GM12878 (cell line): Measurements from ENCODE around the gene EDEM3. TPM values are rescaled to one million over a fixed set of nuclear protein-coding genes. Genes with fewer than 3 reads are reported as not detected.

ENCODE experiments used
- ATAC-seq: fragments of 200-7000 bp; cut with Tn5 transposase; 3 replicates; pipeline ENCODE4 v1.9.1; 2020; ENCODE audit warnings: mild to moderate bottlenecking, moderate library complexity
- BruUV-seq: library from RNA; stranded (reverse); fragments of 400-500 nt; replicated peaks from 2 replicates; lab custom pipeline; 2021; lab: Mats Ljungman, UMichigan
- CTCF ChIA-PET: fragments of 300-600 bp; sonication (Branson Sonifier 250); formaldehyde crosslinking; extraction: SDS; loops from one replicate; lab custom pipeline; 2021; ENCODE audit warnings: inconsistent platforms; lab: Yijun Ruan, JAX
- POLR2A ChIA-PET: fragments of 350-600 bp; formaldehyde crosslinking; extraction: SDS; loops from one replicate; lab custom pipeline; 2021; ENCODE audit warnings: inconsistent platforms; lab: Charles Lee
- RAD21 ChIA-PET: fragments of 300-600 bp; sonication (Branson Sonifier 250); formaldehyde crosslinking; loops from one replicate; lab custom pipeline; 2023; ENCODE audit warnings: antibody characterized with exemption; ENCODE audit not compliant: unreplicated experiment; lab: Charles Lee
- SMC1A ChIA-PET: fragments of 300-600 bp; sonication (Branson Sonifier 250); formaldehyde crosslinking; loops from one replicate; lab custom pipeline; 2023; ENCODE audit not compliant: unreplicated experiment, uncharacterized antibody; lab: Charles Lee
- DNase-seq: peaks from one replicate; pipeline ENCODE4 v3.0.0-alpha.2; 2011; ENCODE audit warnings: low read depth, low spot score
- FAIRE-seq: peaks from 3 replicates; lab custom pipeline; 2011; peaks lifted over from hg19 to GRCh38; lab: Jason Lieb, UNC
- H2AFZ ChIP-seq: 2 replicates; pipeline ENCODE4 v1.6.0; 2011; ENCODE audit warnings: low read depth, low read length, control low read depth; ENCODE audit not compliant: control insufficient read depth
- H3K27ac ChIP-seq: 2 replicates; pipeline ENCODE4 v1.5.1; 2011; ENCODE audit warnings: control low read depth; ENCODE audit not compliant: control insufficient read depth, insufficient read depth
- H3K27me3 ChIP-seq, 2 experiments: replicated peaks in 1 of 2; 2 replicates each; pipeline versions ENCODE4 v1.6.0 to v1.6.1; 2011; ENCODE audit warnings: low read length in 1 of 2; ENCODE audit not compliant: control insufficient read depth in 2 of 2, insufficient read depth in 2 of 2
- H3K36me3 ChIP-seq, 2 experiments: 2 replicates each; pipeline ENCODE4 v1.5.1; 2011; ENCODE audit warnings: low read length in 1 of 2; ENCODE audit not compliant: control insufficient read depth in 2 of 2, insufficient read depth in 2 of 2
- H3K4me1 ChIP-seq: 2 replicates; pipeline ENCODE4 v1.6.1; 2011; ENCODE audit warnings: mild to moderate bottlenecking, low read length, moderate library complexity, mixed read lengths; ENCODE audit not compliant: control insufficient read depth, insufficient read depth
- H3K4me2 ChIP-seq: 2 replicates; pipeline ENCODE4 v1.6.0; 2011; ENCODE audit warnings: control low read depth; ENCODE audit not compliant: control insufficient read depth, insufficient read depth
- H3K4me3 ChIP-seq: fragments of 200-600 bp; sonication (generic); 2 replicates; pipeline ENCODE4 v1.5.1; 2016
- H3K79me2 ChIP-seq: 2 replicates; pipeline ENCODE4 v1.6.0; 2011; ENCODE audit warnings: low read length; ENCODE audit not compliant: control insufficient read depth, insufficient read depth
- H3K9ac ChIP-seq: 2 replicates; pipeline ENCODE4 v1.8.0; 2011; ENCODE audit warnings: low read length, control low read depth, mixed read lengths; ENCODE audit not compliant: control insufficient read depth, insufficient read depth
- H3K9me3 ChIP-seq: replicated peaks from 3 replicates; pipeline ENCODE4 v1.5.1; 2011; ENCODE audit warnings: mild to moderate bottlenecking, low read length; ENCODE audit not compliant: control insufficient read depth, insufficient read depth
- H4K20me1 ChIP-seq: 2 replicates; pipeline ENCODE4 v1.6.0; 2011; ENCODE audit not compliant: control insufficient read depth, insufficient read depth
- ATF7 ChIP-seq: fragments of 450-650 bp; IDR thresholded peaks from 2 replicates; pipeline ENCODE4 v1.6.1; 2016; ENCODE audit warnings: low read depth, mild to moderate bottlenecking
- CBX5 ChIP-seq: sonication (generic); IDR thresholded peaks from 2 replicates; pipeline ENCODE4 v1.6.1; 2016; ENCODE audit warnings: low read depth, moderate library complexity, mild to moderate bottlenecking, inconsistent platforms
- EGR1 ChIP-seq, 2 experiments: IDR thresholded peaks; 1 replicate in 1 of 2; 2 replicates in 1 of 2; pipeline ENCODE4 v1.6.1; 2011 to 2012; ENCODE audit warnings: low read depth in 2 of 2, low read length in 2 of 2, borderline replicate concordance in 1 of 2, mild to moderate bottlenecking in 1 of 2, moderate library complexity in 1 of 2
- FOXK2 ChIP-seq: fragments of 450-650 bp; IDR thresholded peaks from 2 replicates; pipeline ENCODE4 v1.6.1; 2017; ENCODE audit warnings: mild to moderate bottlenecking, moderate library complexity
- HDAC2 ChIP-seq: fragments of 200-600 bp; sonication (generic); IDR thresholded peaks from 2 replicates; pipeline ENCODE4 v1.6.1; 2017
- KLF5 ChIP-seq: fragments of 450-650 bp; IDR thresholded peaks from 2 replicates; pipeline ENCODE4 v1.6.1; 2014; ENCODE audit warnings: mild to moderate bottlenecking; ENCODE audit not compliant: partially characterized antibody
- POLR2A ChIP-seq: IDR thresholded peaks from 2 replicates; pipeline ENCODE4 v1.6.1; 2011; ENCODE audit warnings: low read depth, mild to moderate bottlenecking, low read length
- RAD21 ChIP-seq: IDR thresholded peaks from 2 replicates; pipeline ENCODE4 v1.6.1; 2011; ENCODE audit warnings: mild to moderate bottlenecking, low read depth, low read length, moderate library complexity; ENCODE audit not compliant: insufficient read depth
- RFX5 ChIP-seq: IDR thresholded peaks from 2 replicates; pipeline ENCODE4 v1.6.1; 2011; ENCODE audit warnings: low read depth, low read length, improper control_type of control experiment
- RUNX3 ChIP-seq: IDR thresholded peaks from 2 replicates; pipeline ENCODE4 v1.6.1; 2012; ENCODE audit warnings: low read length, inconsistent platforms
- STAT1 ChIP-seq: fragments of 450-650 bp; conservative IDR thresholded peaks from 2 replicates; pipeline ENCODE4 v1.6.1; 2014; ENCODE audit warnings: antibody characterized with exemption, mild to moderate bottlenecking
- STAT3 ChIP-seq: IDR thresholded peaks from 2 replicates; pipeline ENCODE4 v1.6.1; 2011; ENCODE audit warnings: low read depth, low read length, improper control_type of control experiment
- TBL1XR1 ChIP-seq: IDR thresholded peaks from 2 replicates; pipeline ENCODE4 v1.6.1; 2012; ENCODE audit warnings: low read depth, low read length, improper control_type of control experiment
- WGBS: methylation state at CpG from one replicate; pipeline ENCODE4 v1.1.6; 2016; ENCODE audit warnings: low lambda C conversion rate; ENCODE audit not compliant: insufficient replicate concordance, insufficient coverage; ENCODE audit errors: missing lambda C conversion rate; 5-methylcytosine and 5-hydroxymethylcytosine counted together
- in situ Hi-C: fragments of 300-500 bp; cut with MboI; formaldehyde crosslinking; loops from 9 replicates; pipeline ENCODE4 v1.14.3; 2018; ENCODE audit warnings: mixed read lengths
- intact Hi-C: fragments of 100-400 bp; cut with micrococcal nuclease; formaldehyde crosslinking; loops from one replicate; pipeline ENCODE4 v1.14.2; 2022; ENCODE audit not compliant: unreplicated experiment
- polyA plus RNA-seq, 11 experiments: library from polyadenylated mRNA; depleted of rRNA in 4 of 11; unstranded in 6 of 11; stranded (reverse) in 5 of 11; fragments of >200 nt; fragmentation: Nextera tagmentation in 4 of 11; fragmentation: Illumina TruSeq in 1 of 11; extraction: Ambion mirVana in 4 of 11; extraction: Trizol in 1 of 11; gene quantifications; 1 replicate in 1 of 11; 2 replicates in 10 of 11; pipeline versions ENCODE4 v1.2.1 to v1.2.3, GENCODE V29; 2011 to 2016; ENCODE audit warnings: inconsistent platforms in 2 of 11, missing spikeins in 2 of 11, low read depth in 1 of 11
- total RNA-seq, 4 experiments: library from RNA; depleted of rRNA in 3 of 4; stranded (reverse); fragments of >200 nt in 3 of 4; fragmentation: Illumina TruSeq in 1 of 4; extraction: Trizol in 1 of 4; gene quantifications; 2 replicates each; pipeline versions ENCODE4 v1.2.1 to v1.2.3, GENCODE V29; 2013 to 2021
- TF ChIP-seq, protein P1 (sequence below): fragments of 450-650 bp; IDR thresholded peaks from 2 replicates; pipeline ENCODE4 v1.6.1; 2018; ENCODE audit warnings: borderline replicate concordance, mild to moderate bottlenecking; ENCODE audit not compliant: partially characterized antibody
- TF ChIP-seq, protein P2 (sequence below): IDR thresholded peaks from 2 replicates; pipeline ENCODE4 v1.6.1; 2011; ENCODE audit warnings: mild to moderate bottlenecking, low read depth, low read length, moderate library complexity; ENCODE audit not compliant: insufficient replicate concordance
- TF ChIP-seq, protein P3 (sequence below): IDR thresholded peaks from 2 replicates; pipeline ENCODE4 v1.6.1; 2012; ENCODE audit warnings: low read depth, low read length, improper control_type of control experiment
- TF ChIP-seq, protein P4 (sequence below): fragments of 450-650 bp; IDR thresholded peaks from 2 replicates; pipeline ENCODE4 v1.6.1; 2016; ENCODE audit warnings: mild to moderate bottlenecking, moderate library complexity, borderline replicate concordance

EDEM3 gene
- total and polyA plus RNA-seq, 10 of the 15 experiments (the other 5 are each of a cell fraction or from before 2014, with no cell fraction given) = 6.4 to 19.3 (median 14.3) TPM

DNA sequence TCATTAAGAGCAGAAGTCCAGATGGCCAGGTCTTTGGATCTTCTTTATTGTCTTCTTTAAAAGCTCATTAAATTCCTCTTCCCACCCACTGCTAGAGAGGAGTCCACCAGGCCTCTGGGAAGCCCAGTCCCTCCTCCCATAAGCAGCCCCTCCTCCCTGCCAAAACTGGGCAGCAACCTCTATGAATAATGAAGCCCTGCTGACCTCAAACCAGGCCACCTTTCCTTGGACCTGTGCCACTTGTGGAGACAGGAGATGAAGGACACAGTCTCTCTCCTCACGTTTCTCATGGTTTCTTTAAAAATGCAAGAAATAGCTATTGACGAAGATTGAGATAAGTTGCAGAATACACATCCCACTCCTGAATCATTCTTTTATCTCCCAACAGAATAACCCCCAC lies 112.8 kb downstream of the EDEM3 start:
- H3K27me3 ChIP-seq = no peaks in the 10 kb centered on the region
- ATAC-seq = no peak
- ChIA-PET POLR2A (no interaction called here), RAD21 (no interaction called here), CTCF (no interaction called here), SMC1A (no interaction called here)
- H3K4me1 ChIP-seq = peaks cover 6% of the 10 kb centered on the region
- no peak overlapping the region for H3K4me3 ChIP-seq
- H3K36me3 ChIP-seq = no peaks in the 10 kb centered on the region
- H4K20me1 ChIP-seq = no peaks in the 10 kb centered on the region
- no peak overlapping the region for H3K4me2 ChIP-seq
- no peak for FAIRE-seq
- no peaks in the 10 kb centered on the region for H3K79me2 ChIP-seq
- no TSS peak for BruUV-seq
- H3K9ac ChIP-seq = no peak overlapping the region
- no peaks in the 10 kb centered on the region for H3K9me3 ChIP-seq
- TF ChIP-seq ATF7 (no peak), FOXK2 (no peak), EGR1 (IDR thresholded peaks at IDR 0.05; ENCODE audit: borderline replicate concordance in 1 of 2, low read depth in 2 of 2, low read length in 2 of 2) (no peak), STAT3 (no peak), HDAC2 (no peak), POLR2A (no peak), CBX5 (no peak), RUNX3 (no peak), RFX5 (no peak), KLF5 (no peak), RAD21 (no peak), STAT1 (no peak), TBL1XR1 (no peak)
- TF ChIP-seq, protein P1, sequence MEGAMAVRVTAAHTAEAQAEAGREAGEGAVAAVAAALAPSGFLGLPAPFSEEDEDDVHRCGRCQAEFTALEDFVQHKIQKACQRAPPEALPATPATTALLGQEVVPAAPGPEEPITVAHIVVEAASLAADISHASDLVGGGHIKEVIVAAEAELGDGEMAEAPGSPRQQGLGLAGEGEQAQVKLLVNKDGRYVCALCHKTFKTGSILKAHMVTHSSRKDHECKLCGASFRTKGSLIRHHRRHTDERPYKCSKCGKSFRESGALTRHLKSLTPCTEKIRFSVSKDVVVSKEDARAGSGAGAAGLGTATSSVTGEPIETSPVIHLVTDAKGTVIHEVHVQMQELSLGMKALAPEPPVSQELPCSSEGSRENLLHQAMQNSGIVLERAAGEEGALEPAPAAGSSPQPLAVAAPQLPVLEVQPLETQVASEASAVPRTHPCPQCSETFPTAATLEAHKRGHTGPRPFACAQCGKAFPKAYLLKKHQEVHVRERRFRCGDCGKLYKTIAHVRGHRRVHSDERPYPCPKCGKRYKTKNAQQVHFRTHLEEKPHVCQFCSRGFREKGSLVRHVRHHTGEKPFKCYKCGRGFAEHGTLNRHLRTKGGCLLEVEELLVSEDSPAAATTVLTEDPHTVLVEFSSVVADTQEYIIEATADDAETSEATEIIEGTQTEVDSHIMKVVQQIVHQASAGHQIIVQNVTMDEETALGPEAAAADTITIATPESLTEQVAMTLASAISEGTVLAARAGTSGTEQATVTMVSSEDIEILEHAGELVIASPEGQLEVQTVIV = no peak
- TF ChIP-seq, protein P2, sequence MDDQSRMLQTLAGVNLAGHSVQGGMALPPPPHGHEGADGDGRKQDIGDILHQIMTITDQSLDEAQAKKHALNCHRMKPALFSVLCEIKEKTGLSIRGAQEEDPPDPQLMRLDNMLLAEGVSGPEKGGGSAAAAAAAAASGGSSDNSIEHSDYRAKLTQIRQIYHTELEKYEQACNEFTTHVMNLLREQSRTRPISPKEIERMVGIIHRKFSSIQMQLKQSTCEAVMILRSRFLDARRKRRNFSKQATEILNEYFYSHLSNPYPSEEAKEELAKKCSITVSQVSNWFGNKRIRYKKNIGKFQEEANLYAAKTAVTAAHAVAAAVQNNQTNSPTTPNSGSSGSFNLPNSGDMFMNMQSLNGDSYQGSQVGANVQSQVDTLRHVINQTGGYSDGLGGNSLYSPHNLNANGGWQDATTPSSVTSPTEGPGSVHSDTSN = no peak
- TF ChIP-seq, protein P3, sequence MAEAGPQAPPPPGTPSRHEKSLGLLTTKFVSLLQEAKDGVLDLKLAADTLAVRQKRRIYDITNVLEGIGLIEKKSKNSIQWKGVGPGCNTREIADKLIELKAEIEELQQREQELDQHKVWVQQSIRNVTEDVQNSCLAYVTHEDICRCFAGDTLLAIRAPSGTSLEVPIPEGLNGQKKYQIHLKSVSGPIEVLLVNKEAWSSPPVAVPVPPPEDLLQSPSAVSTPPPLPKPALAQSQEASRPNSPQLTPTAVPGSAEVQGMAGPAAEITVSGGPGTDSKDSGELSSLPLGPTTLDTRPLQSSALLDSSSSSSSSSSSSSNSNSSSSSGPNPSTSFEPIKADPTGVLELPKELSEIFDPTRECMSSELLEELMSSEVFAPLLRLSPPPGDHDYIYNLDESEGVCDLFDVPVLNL = no peak
- TF ChIP-seq, protein P4, sequence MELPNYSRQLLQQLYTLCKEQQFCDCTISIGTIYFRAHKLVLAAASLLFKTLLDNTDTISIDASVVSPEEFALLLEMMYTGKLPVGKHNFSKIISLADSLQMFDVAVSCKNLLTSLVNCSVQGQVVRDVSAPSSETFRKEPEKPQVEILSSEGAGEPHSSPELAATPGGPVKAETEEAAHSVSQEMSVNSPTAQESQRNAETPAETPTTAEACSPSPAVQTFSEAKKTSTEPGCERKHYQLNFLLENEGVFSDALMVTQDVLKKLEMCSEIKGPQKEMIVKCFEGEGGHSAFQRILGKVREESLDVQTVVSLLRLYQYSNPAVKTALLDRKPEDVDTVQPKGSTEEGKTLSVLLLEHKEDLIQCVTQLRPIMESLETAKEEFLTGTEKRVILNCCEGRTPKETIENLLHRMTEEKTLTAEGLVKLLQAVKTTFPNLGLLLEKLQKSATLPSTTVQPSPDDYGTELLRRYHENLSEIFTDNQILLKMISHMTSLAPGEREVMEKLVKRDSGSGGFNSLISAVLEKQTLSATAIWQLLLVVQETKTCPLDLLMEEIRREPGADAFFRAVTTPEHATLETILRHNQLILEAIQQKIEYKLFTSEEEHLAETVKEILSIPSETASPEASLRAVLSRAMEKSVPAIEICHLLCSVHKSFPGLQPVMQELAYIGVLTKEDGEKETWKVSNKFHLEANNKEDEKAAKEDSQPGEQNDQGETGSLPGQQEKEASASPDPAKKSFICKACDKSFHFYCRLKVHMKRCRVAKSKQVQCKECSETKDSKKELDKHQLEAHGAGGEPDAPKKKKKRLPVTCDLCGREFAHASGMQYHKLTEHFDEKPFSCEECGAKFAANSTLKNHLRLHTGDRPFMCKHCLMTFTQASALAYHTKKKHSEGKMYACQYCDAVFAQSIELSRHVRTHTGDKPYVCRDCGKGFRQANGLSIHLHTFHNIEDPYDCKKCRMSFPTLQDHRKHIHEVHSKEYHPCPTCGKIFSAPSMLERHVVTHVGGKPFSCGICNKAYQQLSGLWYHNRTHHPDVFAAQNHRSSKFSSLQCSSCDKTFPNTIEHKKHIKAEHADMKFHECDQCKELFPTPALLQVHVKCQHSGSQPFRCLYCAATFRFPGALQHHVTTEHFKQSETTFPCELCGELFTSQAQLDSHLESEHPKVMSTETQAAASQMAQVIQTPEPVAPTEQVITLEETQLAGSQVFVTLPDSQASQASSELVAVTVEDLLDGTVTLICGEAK = no peak
- in situ Hi-C loops (no loop called here), intact Hi-C loops (no loop called here)
- H3K27ac ChIP-seq = no peak overlapping the region
- WGBS = 42% methylated on average over 2 of the region's 2 CpGs
- no peak overlapping the region for H2AFZ ChIP-seq
- DNase-seq = no peak
